GM12891 (cell line): ENCODE measurements around the gene ZNF316.

Experiments
- PAX5 ChIP-seq: IDR thresholded peaks from 2 replicates; pipeline ENCODE4 v1.6.1; 2011; ENCODE audit warnings: low read length, moderate library complexity, mild to moderate bottlenecking; ENCODE audit not compliant: insufficient read depth, severe bottlenecking
- POLR2A ChIP-seq: IDR thresholded peaks from 2 replicates; pipeline ENCODE4 v1.6.1; 2011; ENCODE audit warnings: low read depth, low read length, control low read depth
- POLR2AphosphoS5 ChIP-seq: IDR thresholded peaks from 2 replicates; pipeline ENCODE4 v1.6.1; 2011; ENCODE audit warnings: low read depth, low read length, control low read depth
- POU2F2 ChIP-seq: IDR thresholded peaks from 2 replicates; pipeline ENCODE4 v1.6.1; 2011; ENCODE audit warnings: low read depth, mild to moderate bottlenecking, control low read depth, low read length, moderate library complexity
- SPI1 ChIP-seq: IDR thresholded peaks from 2 replicates; pipeline ENCODE4 v1.6.1; 2011; ENCODE audit warnings: low read depth, low read length, control low read depth
- TAF1 ChIP-seq: IDR thresholded peaks from 2 replicates; pipeline ENCODE4 v1.6.1; 2011; ENCODE audit warnings: low read depth, low read length, control low read depth

GRCh38 chr7:6680146-6680545, 43.0 kb downstream of the ZNF316 start:
- TF ChIP-seq POU2F2 (no peak), POLR2A (no peak), POLR2AphosphoS5 (no peak), SPI1 (no peak), TAF1 (no peak), PAX5 (no peak)
